WI38 (cell line): ENCODE data around the gene CACNG5.

ENCODE experiments used
- H3K4me3 ChIP-seq: 2 replicates; pipeline ENCODE4 v1.5.1; 2011; ENCODE audit warnings: low read depth, mild to moderate bottlenecking, control low read depth, low read length
- CTCF ChIP-seq: IDR thresholded peaks from 2 replicates; pipeline ENCODE4 v1.5.1; 2012; ENCODE audit warnings: low read depth, mild to moderate bottlenecking, control low read depth, low read length

Gene CACNG5

GRCh38 chr17:66793814-66794213 is 41.1 kb upstream of the CACNG5 start:
- TF ChIP-seq CTCF = no peak
- no peak overlapping the region for H3K4me3 ChIP-seq

- no peak for TF ChIP-seq CTCF
- no peak overlapping the region for H3K4me3 ChIP-seq
Measured at GRCh38 chr17:66795486-66795885, 39.4 kb upstream of the CACNG5 start.

- no peak overlapping the region for H3K4me3 ChIP-seq
- no peak for TF ChIP-seq CTCF
Measured at GRCh38 chr17:66799849-66800537, 34.9 kb upstream of the CACNG5 start.

GRCh38 chr17:66803474-66803951 is 31.4 kb upstream of the CACNG5 start:
- TF ChIP-seq CTCF = no peak
- H3K4me3 ChIP-seq = no peak overlapping the region

GRCh38 chr17:66805567-66805966 is 29.4 kb upstream of the CACNG5 start:
- no peak for TF ChIP-seq CTCF
- H3K4me3 ChIP-seq = no peak overlapping the region

- no peak for TF ChIP-seq CTCF
- H3K4me3 ChIP-seq = no peak overlapping the region
Measured at GRCh38 chr17:66807182-66807581, 27.7 kb upstream of the CACNG5 start.

GRCh38 chr17:66809408-66809807 is 25.5 kb upstream of the CACNG5 start:
- no peak for TF ChIP-seq CTCF
- H3K4me3 ChIP-seq = no peak overlapping the region
